DMS53 treated with DMSO at 0.1 percent for 48 hours (cell line): ENCODE measurements around the gene LSM3.

ENCODE experiments used
- DNase-seq: peaks from one replicate; lab custom pipeline; 2025; ENCODE audit not compliant: unreplicated experiment; lab: John Stamatoyannopoulos, UW

Gene LSM3

DNA sequence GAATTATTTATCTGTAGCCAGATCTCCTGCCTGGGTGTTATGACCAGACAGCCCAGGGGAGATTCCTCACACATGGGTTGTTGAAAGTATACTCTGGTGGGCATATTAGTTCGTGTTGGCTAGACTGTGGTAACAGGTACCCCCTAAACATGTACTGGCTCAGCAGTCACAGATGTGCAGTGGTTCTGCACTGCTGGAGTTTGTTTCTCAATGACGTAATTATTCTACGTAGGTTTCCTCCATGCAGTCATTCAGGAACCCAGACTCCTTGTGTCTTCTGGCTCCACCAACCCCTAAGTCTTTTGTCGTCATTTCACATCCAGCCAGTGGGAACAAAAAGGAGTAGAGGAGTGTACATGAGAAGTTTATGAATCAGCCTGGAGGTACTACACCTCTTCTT is 16.2 kb downstream of the LSM3 start:
- DNase-seq, result no peak

DNA sequence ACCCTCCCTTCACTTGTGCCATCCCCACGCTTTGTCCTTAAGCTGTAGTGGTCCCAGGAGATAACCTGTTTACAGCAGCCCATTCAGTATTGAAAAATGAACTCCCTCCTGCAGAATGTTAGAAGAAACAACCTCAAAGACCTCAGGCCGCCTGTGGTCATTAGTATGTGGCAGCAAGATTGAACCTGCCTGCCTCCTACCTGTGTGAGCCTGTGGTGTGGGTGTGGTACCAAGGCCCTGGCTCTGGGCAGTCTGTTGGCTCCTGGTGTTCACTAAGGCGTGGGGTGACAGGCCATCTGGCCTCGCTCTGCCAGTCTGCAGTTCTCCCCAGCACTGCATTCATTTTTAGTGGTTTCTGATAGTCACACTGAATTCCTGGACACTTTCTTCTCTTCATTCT is 21.0 kb downstream of the LSM3 start:
- no peak for DNase-seq

DNA sequence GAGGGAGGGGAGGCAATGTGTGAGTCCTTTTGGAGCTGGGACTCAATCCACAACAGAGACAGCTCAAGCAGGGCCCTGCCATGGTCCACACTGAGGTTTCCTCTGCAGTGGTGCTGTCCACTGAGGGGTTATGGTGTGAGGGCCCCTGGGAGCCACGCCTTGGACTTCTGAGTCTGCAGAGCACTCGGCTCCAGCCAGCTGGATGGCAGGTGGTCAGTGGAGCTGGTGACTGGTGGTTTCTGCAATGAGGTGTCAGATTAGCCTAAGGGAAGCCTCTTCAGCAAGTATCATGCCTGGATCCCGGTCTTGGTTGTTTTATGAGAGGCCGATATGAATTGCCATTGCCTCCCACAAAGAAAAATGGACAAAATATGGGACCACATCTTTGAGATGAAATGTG is 21.7 kb downstream of the LSM3 start:
- DNase-seq, result no peak

DNA sequence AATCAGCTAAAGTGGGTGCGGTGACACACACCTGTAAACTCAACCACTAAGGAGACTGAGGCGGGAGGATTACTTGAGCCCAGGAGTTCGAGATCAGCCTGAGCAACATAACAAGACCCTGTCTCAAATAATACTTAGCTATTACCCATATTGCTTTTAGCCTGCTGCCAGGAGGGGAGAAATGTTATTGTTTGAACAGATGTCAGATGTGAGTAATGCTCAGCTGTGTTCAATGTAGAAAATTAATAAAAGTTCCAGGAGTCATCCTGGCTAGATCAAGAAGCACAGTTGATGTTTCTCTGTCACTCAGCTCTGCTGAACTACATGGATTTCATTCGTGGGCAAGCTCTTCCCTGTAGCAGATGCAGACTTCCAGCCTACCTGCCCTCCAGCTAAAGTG is 22.2 kb downstream of the LSM3 start:
- no peak for DNase-seq

DNA sequence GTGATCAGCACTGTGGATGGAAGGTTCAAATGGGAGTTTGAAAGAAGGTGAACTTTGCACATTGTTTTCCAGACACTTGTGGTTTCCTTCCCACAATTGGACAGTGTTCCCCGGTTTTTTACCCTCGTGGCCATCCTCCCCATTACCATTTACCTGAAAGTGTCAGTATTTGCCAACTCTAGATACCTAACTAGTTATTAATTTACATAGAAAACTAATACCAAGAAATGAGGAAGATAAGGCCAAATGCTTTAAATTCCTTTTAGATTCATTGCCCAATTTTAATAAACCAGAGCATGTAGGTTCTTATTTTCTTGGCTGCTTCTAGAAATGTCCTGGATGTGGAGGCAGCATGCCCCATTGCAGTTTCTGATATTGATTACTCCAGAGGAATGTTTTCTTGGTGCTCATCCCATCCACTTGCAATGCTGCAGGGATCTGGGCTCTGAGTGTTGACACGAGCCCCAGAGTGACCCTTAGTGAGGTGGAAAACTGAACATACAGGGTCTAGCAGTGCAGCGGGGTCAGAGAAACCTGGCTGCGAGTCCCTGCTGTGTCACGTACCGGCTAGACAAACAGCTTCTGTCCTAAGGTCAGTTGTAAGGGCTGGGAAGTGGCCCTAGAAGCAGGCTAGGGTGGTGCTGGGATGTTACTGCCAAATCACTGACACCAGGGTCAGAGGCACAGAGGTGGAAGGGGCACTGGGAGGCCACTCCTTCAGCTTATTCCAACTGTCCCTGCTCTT is 23.5 kb downstream of the LSM3 start:
- DNase-seq, result no peak

DNA sequence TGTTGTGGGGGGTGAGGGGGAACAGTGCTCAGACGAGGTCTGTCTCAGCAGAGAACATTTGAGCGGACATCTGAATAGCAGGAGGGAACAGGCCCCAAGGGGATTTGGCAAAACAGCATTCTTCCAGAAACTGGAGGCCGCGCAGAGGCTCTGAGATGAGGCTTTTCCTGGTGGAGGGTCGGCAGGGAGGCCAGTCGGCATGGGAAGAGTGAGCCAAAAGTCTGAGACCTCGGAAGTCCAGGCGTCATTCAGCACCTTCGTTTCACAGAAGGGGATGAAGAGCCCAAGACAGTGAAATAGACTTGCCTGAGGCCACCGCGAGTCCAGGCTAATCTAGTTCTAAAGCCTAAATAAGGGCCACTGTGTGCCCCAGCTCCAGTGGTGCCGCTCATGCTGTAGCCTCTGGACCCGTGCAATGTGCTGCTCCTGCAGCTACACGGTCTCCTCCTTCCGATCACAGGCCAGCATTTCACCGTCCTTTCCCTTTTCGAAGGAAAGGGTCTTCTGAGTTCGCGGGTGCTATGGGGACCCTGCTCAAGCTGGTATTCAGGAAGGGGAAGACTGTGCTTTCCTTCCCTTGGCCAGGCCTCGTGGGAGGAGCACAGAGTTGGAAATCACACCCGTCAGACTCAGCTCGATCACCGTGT is 24.4 kb downstream of the LSM3 start:
- no peak for DNase-seq

DNA sequence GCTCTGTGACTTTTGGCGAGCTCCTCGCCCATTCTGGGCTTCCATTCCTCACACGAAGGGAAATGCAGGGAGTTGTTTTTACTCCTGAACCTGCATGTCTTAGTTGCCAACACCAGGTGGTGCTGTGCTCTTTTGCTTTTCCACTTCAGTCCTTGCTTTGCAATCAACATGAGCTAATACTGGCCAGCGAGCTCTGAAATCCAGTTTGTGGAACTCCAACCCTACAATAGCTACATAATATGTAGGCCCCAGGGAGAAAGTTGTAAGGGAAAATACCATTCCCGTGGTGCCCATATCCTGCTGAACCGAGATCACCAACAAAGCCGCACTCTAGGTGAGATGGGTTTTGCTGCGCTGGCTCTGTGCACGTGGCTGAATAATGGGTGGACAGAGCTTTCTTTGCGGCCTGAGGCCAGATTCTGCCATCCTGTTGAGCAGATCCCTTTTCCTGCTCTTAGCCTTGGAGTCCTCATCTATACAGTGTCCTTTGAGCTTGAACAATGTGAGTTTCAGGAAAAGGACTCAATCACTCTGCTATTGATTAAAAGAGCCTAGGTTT is 25.0 kb downstream of the LSM3 start:
- DNase-seq, result peak; percentile 34

DNA sequence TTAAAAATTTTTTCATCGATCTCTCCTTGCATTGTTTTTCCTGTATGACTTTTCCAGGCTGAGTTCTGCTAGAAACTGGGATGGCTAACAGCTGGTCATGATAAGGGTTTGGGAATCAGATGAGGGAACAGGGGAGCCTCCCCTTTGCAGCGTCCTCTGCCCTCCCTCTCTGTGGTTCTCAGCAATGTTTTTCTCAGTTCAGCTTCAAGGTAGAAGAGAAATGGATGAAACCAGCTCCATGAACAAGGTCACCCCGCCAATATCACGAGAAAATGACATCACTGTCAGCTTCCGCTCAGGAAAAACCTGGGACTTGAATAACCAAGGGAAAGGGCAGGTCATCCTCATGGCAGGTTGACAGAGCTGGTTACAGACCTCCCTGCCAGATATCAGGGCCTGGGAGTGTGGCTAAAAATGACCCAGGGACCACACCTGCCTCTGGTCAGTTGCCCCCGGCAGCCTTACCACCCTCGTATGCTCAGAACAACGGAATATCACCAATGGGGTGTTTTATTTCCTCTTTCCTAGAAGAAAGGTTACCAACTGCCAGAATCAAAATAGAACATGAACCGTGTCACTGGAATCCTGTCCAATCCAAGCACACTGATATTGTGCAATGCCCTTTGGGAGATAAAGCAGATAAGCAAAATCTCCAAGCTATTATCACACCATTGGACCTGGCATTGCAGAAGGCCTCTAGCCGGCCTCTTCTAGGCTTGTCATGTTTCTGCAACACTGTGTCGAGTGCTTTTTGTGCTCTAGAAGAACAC is 26.1 kb downstream of the LSM3 start:
- no peak for DNase-seq

DNA sequence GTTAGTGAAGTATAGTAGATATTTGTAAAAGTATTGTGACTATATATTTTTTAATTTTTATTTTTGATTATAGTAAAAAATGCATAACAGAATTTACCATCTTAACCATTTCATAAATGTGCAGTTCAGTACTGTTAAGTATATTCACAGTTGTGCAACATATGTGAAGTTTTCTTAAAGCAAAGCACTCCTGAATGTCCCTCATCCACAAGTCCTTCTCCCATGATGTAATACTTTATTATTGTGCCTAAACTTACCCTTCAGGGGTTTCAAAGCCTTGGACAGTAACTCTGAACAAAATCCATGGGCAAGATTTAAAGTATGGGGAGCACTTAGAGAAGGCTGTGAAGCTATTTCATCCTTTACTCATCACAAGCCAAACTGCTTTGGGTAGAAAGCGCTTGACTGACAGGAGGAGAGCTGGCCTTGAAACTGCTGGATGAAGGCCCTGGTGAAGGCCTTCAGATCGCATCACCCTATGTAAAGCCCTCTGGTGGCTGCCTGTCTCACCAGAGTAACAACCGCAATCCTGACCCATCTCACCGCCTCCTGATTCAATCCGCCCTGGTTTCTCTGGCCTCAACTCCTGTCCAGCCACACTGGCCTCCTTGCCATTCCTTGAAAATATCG is 28.0 kb downstream of the LSM3 start:
- no peak for DNase-seq

DNA sequence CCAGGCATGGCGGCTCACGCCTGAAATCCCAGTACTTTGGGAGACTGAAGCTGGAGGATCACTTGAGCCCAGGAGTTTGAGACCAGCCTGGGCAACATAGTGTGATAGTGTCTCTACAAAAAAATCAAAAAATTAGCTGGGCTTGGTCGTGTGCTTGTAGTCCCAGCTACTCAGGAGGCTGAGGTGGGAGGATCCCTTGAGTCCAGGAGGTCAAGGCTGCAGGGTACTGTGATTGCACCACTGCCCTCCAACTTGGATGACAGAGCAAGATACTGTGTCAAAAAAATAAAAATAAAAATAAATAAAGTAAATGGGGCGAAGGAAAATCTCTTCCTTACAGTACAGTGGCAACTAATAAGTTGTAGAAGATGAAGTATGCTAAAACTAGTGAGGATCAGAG is 29.6 kb downstream of the LSM3 start:
- DNase-seq, result no peak

DNA sequence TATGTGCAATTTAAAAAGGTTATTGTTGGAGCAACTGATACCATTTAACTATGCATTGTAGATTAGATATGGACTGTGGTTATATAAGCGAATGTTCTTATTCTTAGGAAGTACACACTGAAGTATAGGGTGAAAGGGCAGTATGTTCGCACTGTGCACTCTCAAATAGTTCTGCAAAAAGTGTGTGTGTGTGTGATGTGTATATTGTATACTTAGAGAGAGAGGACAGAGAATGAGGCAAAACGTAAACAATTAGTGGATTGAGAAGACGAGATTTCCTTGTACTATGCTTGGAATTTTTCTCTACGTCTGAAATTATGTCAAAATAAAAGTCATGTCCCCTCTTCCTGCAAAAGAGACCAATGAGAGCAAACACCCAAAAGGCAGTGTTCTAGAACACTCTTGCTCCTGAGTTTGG is 30.4 kb downstream of the LSM3 start:
- DNase-seq, result no peak

DNA sequence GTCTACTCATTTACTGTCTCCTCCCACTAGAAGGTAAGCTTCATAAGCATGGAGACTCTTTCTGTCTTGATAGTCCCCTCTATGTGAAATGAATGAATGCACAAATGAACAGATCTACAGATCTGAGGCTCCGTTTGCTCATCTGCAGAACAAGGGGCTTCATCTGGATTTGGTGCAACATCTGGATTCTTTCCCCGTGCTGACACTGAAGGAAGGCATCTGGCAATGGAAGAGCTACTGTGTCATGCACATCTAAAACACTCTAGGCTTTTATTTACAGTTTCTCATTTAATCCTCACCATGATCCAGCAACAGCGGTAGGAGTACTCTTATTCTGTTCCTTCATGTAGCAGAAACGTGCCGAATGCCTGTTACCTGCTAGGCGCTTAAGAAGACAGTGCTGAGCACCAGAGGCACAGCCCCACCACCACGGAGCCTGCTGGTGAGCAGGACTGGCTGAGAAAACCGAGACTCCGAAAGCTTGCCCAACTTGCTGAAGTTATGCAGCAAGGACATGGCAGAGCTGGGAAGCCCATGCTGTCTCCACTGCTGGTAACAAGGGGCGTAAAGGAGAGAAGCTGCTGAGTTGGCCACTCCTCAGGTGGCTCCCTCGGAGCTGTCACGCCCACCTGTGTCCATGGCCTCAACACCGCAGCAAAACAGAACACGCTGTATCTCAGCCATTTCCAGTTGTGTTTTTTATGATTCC is 31.1 kb downstream of the LSM3 start:
- no peak for DNase-seq

DNA sequence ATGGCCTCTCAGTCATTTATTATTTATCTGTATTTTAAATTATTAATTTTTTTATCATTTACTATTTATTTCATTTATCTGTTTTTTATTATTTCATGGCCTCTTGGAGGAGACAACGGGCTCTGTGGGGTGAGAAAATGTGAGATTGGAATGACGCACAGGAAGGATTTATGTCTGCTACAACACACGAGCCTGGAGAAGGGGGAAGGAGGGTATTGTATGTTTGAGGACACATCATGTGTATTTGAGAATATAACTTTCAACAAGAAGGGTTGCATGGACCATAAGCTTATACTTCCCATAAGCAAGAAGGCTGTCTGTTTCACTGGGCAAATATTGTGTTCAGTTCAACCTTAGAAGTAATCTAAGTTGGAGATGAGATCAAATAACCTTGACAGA is 31.7 kb downstream of the LSM3 start:
- no peak for DNase-seq

DNA sequence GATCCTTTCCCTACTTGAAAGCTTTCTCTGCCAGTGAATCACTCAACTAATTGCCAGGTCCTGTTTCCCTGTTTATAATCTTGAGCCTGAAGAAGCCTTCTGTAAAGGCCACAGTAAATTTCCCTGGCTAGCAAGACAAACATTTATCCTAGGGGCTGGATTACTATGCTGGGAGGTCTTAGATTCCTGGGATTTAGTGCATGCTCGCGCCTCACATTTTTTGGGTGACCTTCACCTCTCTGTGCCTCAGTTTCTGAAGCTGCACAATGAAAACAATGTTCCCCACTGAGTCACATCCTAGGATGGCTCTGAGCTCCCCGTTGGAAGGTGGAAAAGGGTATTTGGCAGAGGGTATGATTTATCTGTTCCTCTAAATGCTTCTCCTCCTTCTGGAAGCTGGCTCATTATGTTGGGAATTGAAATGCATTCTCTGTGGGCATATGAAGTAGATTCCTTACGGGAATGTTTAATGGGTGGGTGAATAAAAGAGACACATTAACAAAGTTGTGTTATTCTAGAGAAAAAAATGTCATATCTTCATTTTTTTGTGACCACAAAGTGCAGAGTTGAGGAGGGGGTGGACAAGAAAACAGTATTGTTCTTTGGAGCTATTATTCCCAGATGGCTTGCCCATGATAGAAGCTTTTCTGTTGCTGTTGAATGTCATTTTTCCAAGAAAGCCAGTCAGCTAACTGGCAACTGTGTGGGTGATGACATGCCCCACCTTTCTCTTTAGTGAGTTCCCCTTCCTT is 32.4 kb downstream of the LSM3 start:
- no peak for DNase-seq

DNA sequence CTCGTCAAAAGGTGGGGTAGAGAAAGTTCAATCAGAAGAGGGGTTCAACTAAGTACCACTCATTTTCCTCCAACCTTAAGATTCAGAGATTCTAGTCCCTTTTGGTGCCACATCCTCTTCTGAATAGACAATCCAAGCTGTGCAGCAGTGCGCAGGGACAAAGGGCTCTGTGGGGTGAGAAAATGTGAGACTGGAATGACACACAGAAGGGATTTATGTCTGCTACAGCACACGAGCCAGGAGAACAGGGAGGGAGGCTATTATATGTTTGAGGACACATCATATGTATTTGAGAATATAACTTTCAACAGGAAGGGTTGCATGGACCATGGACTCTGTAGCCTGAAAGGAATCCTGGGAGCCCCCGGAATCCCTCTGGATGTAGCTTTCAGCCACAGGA is 33.0 kb downstream of the LSM3 start:
- DNase-seq, result no peak

DNA sequence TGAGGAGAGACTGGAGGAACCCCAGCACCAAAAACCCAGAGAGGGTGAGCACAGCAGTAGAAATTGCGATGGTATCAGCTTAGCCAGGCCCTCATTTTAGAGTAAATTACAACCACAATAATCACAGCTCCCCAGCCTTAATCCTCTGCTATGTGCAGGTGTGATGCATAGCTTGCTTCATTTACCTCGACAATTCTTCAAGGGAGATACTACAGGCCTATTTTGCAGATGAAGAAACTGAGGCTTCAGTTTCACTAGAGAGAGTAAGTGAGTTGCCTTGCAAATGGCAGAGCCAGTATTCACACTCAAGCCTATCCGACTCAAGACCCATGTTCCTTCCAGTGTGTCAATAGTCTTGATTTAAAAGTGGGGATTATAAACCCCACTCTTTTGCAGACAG is 33.4 kb downstream of the LSM3 start:
- no peak for DNase-seq

DNA sequence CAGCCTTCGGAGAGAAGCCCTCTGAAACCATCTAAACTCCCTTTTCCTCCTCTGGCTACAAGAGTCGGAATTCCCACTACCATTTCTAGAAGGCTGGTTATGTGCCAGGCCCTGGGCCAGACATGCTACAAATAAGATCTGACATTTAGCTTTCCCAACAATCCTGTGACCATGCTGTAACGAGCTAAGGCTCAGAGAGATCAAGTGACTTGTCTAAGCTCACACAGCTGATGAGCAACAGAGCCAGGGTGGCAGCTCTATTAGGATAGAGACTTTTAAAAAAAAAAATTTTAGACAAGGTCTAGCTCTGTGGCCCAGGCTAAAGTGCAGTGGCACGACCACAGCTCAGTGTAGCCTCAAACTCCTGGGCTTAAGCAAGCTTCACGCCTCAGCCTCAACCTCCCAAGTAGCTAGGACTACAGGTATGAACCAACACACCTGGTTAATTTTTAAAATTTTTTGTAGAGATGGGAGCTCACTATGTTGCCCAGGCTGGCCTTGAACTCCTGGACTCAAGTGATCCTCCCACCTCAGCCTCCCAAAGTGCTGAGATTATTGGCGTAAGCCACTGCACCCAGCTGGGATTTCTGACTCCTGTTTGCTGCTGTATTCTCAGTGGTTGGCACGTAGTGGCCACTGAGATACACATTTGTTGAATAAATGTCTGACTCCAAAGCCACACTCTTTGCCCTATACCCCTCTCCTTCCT is 34.6 kb downstream of the LSM3 start:
- DNase-seq, result no peak

DNA sequence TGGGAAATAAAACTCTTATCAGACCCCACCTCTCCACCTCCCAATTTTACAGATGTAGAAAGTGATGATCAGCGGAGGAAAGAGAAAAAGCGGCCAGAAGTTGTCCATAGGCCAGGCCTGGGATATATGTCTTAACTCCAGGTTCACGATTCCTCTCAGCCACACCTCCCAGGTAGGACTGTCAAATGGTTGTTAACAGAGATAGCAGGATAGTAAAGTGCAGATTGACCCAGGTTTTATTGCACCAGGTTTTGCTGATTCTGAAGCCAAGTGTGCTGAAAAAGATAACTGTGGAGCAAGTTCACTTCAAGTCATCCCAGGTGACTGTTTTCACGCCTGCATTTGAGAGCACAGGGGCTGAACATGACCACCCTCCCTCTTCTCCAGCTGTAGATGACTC is 36.1 kb downstream of the LSM3 start:
- no peak for DNase-seq

DNA sequence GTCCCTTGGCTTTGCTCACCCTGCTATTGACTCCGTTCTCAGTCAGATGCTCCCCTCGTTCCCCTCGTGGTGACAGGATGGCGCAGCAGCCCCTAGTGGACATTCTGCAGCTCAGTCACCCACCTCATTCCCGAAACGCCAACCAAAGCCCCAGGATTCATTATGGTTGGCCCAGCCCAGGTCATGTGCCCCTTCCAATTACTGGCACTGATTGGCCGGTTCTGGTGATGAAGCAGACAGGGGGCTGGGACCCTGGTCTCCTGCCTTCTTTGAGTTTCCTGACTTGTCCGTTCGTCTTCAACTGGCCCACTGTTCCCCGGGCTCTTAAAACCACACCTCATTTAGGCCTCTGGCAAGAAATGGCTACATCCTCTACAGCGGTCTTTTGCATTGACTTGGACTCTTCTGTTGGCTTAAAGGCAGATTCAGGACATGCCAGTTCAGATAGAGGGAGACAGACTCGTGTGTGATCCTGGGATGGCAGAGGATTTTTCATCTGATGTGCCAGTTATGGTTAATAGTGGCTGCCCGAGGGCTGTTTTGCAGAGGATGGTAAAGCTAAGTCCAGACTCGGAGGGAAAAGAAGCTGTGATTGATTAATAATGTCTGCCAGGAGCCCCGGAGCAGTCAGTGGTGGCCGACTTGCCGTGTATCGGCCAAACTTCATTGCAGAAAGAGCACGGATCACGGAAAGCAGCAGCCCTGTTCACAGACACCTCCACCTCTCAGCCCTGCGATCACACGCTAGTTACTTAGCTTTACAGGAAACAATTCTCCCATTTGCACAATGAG is 37.8 kb downstream of the LSM3 start:
- no peak for DNase-seq
